K562 (cell line): Measurements from ENCODE around the gene NOD1. TPM values are rescaled to one million over a fixed set of nuclear protein-coding genes. Genes with fewer than 3 reads are reported as not detected.

ENCODE experiments used
- ATAC-seq: fragments of 200-7000 bp; cut with Tn5 transposase; 3 replicates; pipeline ENCODE4 v1.9.1; 2020; ENCODE audit warnings: moderate library complexity
- BruUV-seq: library from RNA; stranded (reverse); fragments of 400-500 nt; replicated peaks from 2 replicates; lab custom pipeline; 2021; lab: Mats Ljungman, UMichigan
- CTCF ChIA-PET: fragments of 300-600 bp; formaldehyde crosslinking; extraction: SDS; loops from one replicate; lab custom pipeline; 2021; ENCODE audit warnings: low intra/inter-chr PET ratio; lab: Yijun Ruan, JAX
- POLR2A ChIA-PET: fragments of 300-600, 350-650 bp; sonication (Branson Sonifier 250); formaldehyde crosslinking; extraction: SDS; loops from one replicate; lab custom pipeline; 2021; ENCODE audit warnings: antibody characterized with exemption, inconsistent platforms; lab: Yijun Ruan, JAX
- DNase-seq, 4 experiments: peaks; one replicate each; pipeline versions ENCODE4 v3.0.0 to v3.0.0-alpha.2; 2011 to 2018; ENCODE audit warnings: low spot score in 3 of 4, mixed read lengths in 3 of 4; ENCODE audit errors: extremely low read depth in 1 of 4
- FAIRE-seq: peaks from 2 replicates; lab custom pipeline; 2011; peaks lifted over from hg19 to GRCh38; lab: Jason Lieb, UNC
- H2AFZ ChIP-seq: 2 replicates; pipeline ENCODE4 v1.6.0; 2011; ENCODE audit warnings: low read depth, low read length, control low read depth, inconsistent platforms
- H3K27ac ChIP-seq: fragments of 200-600 bp; 3 replicates; pipeline ENCODE4 v1.8.0; 2011; ENCODE audit warnings: low read depth, mild to moderate bottlenecking, control low read depth, inconsistent platforms, low read length, moderate library complexity, mixed read lengths; ENCODE audit errors: extremely low read depth
- H3K27me3 ChIP-seq, 2 experiments: fragments of 300-600 bp in 1 of 2; 2 replicates in 1 of 2; 3 replicates in 1 of 2; pipeline versions ENCODE4 v1.6.0 to v1.8.0; 2011; ENCODE audit warnings: inconsistent platforms in 2 of 2, low read length in 2 of 2, mild to moderate bottlenecking in 1 of 2, mixed read lengths in 1 of 2, moderate library complexity in 1 of 2; ENCODE audit not compliant: control insufficient read depth in 2 of 2, insufficient read depth in 2 of 2
- H3K36me3 ChIP-seq: fragments of 300-600 bp; 3 replicates; pipeline ENCODE4 v1.8.0; 2011; ENCODE audit warnings: mild to moderate bottlenecking, low read length, inconsistent platforms; ENCODE audit not compliant: control insufficient read depth, insufficient read depth
- H3K4me1 ChIP-seq, 2 experiments: fragments of 200-600 bp in 1 of 2; replicated peaks in 1 of 2; 2 replicates in 1 of 2; 3 replicates in 1 of 2; pipeline versions ENCODE4 v1.5.1 to v1.8.0; 2011; ENCODE audit warnings: inconsistent platforms in 2 of 2, low read length in 2 of 2, mild to moderate bottlenecking in 1 of 2, mixed read lengths in 1 of 2, moderate library complexity in 1 of 2; ENCODE audit not compliant: control insufficient read depth in 2 of 2, insufficient read depth in 2 of 2
- H3K4me2 ChIP-seq: 2 replicates; pipeline ENCODE4 v1.6.1; 2011; ENCODE audit warnings: low read length, control low read depth, inconsistent platforms, mixed read lengths; ENCODE audit not compliant: insufficient read depth
- H3K4me3 ChIP-seq: fragments of 200-600 bp; sonication (generic), shearing (Covaris generic); 2 replicates; pipeline ENCODE4 v1.5.1; 2016; ENCODE audit warnings: control low read depth, inconsistent platforms
- H3K79me2 ChIP-seq: fragments of 200-600 bp; 3 replicates; pipeline ENCODE4 v1.8.0; 2011; ENCODE audit warnings: low read length, inconsistent platforms; ENCODE audit not compliant: control insufficient read depth, insufficient read depth
- H3K9ac ChIP-seq, 2 experiments: 2 replicates each; pipeline versions ENCODE4 v1.6.0 to v1.6.1; 2011; ENCODE audit warnings: low read depth in 2 of 2, low read length in 2 of 2, control low read depth in 1 of 2, inconsistent platforms in 1 of 2, mild to moderate bottlenecking in 1 of 2, mixed read lengths in 1 of 2; ENCODE audit not compliant: insufficient read depth in 1 of 2
- H3K9me1 ChIP-seq: one replicate; pipeline ENCODE4 v1.6.0; 2011; ENCODE audit warnings: inconsistent platforms, mild to moderate bottlenecking, low read length, moderate library complexity; ENCODE audit not compliant: control insufficient read depth, insufficient read depth
- H3K9me3 ChIP-seq: replicated peaks from 2 replicates; pipeline ENCODE4 v1.5.1; 2011; ENCODE audit warnings: low read depth, low read length, inconsistent platforms; ENCODE audit not compliant: control insufficient read depth, insufficient read depth
- H4K20me1 ChIP-seq: replicated peaks from 2 replicates; pipeline ENCODE4 v1.6.1; 2011; ENCODE audit warnings: low read length, inconsistent platforms, mixed read lengths; ENCODE audit not compliant: control insufficient read depth, insufficient read depth
- CEBPB ChIP-seq: fragments of 450-650 bp; IDR thresholded peaks from 2 replicates; pipeline ENCODE4 v1.6.1; 2016; ENCODE audit warnings: missing genetic modification characterization, missing compliant biosample characterization
- DACH1 ChIP-seq: fragments of 450-650 bp; IDR thresholded peaks from 2 replicates; pipeline ENCODE4 v1.6.1; 2018; ENCODE audit not compliant: partially characterized antibody
- ELK3 ChIP-seq: fragments of 450-650 bp; formaldehyde crosslinking; IDR thresholded peaks from 2 replicates; pipeline ENCODE4 v1.4.0; 2020; ENCODE audit warnings: mild to moderate bottlenecking
- IRF2 ChIP-seq: sonication (generic); formaldehyde crosslinking; IDR thresholded peaks from 2 replicates; pipeline ENCODE4 v1.8.1; 2022; ENCODE audit warnings: mild to moderate bottlenecking, missing genetic modification reagents
- NCOA2 ChIP-seq, 2 experiments: fragments of 450-650 bp; IDR thresholded peaks; 2 replicates each; pipeline ENCODE4 v1.6.1; 2018; ENCODE audit warnings: mild to moderate bottlenecking in 2 of 2, moderate library complexity in 1 of 2; ENCODE audit not compliant: partially characterized antibody in 2 of 2
- PCBP1 ChIP-seq: fragments of 200-400 bp; formaldehyde crosslinking; IDR thresholded peaks from 2 replicates; pipeline ENCODE4 v1.6.1; 2018; ENCODE audit warnings: mild to moderate bottlenecking, low read depth, low read length; ENCODE audit not compliant: poor library complexity, severe bottlenecking
- SMAD4 ChIP-seq: fragments of 250-450 bp; sonication (Bioruptor Pico); conservative IDR thresholded peaks from 2 replicates; pipeline ENCODE4 v1.8.0; 2021; ENCODE audit warnings: inconsistent platforms, mild to moderate bottlenecking, moderate library complexity
- STAT5A ChIP-seq: IDR thresholded peaks from 2 replicates; pipeline ENCODE4 v1.6.1; 2012; ENCODE audit warnings: low read length, inconsistent platforms, borderline replicate concordance
- ZNF232 ChIP-seq: sonication (generic); formaldehyde crosslinking; IDR thresholded peaks from 2 replicates; pipeline ENCODE4 v1.8.0; 2022; ENCODE audit warnings: mild to moderate bottlenecking, missing genetic modification reagents
- ZNF398 ChIP-seq: fragments of 250-450 bp; sonication (Bioruptor Pico); IDR thresholded peaks from 2 replicates; pipeline ENCODE4 v1.8.0; 2021; ENCODE audit warnings: moderate library complexity, mild to moderate bottlenecking, inconsistent platforms
- WGBS: fragments of 100-300 bp; shearing (Covaris generic); methylation state at CpG from one replicate; pipeline ENCODE4 v1.1.6; 2016; ENCODE audit warnings: low coverage, mixed read lengths; ENCODE audit not compliant: insufficient coverage; ENCODE audit errors: missing lambda C conversion rate; 5-methylcytosine and 5-hydroxymethylcytosine counted together
- in situ Hi-C: fragments of 300-500 bp; cut with MboI; formaldehyde crosslinking; loops from 4 replicates; pipeline ENCODE4 v1.15.0; 2018; ENCODE audit warnings: inconsistent platforms, mixed read lengths
- intact Hi-C: fragments of 100-400 bp; cut with micrococcal nuclease; formaldehyde crosslinking; loops from 2 replicates; pipeline ENCODE4 v1.14.2; 2022
- polyA plus RNA-seq, 8 experiments: library from polyadenylated mRNA; depleted of rRNA in 4 of 8; stranded (reverse) in 5 of 8; unstranded in 3 of 8; fragments of >200 nt; fragmentation: Nextera tagmentation in 2 of 8; fragmentation: Illumina TruSeq in 1 of 8; extraction: Ambion mirVana in 2 of 8; extraction: Trizol in 1 of 8; gene quantifications; 2 replicates each; pipeline versions ENCODE4 v1.2.1 to v1.2.3, GENCODE V29; 2011 to 2014; ENCODE audit warnings: inconsistent platforms in 1 of 8, missing spikeins in 1 of 8
- total RNA-seq, 7 experiments: library from RNA; depleted of rRNA in 6 of 7; stranded (reverse); fragments of >200 nt in 6 of 7; fragmentation: Illumina TruSeq in 2 of 7; extraction: Trizol in 2 of 7; gene quantifications; 2 replicates each; pipeline versions ENCODE4 v1.2.1 to v1.2.3, GENCODE V29; 2011 to 2021; ENCODE audit warnings: low replicate concordance in 1 of 7

NOD1 gene
- total and polyA plus RNA-seq, 9 of the 15 experiments (the other 6 are each of a cell fraction or from before 2014, with no cell fraction given) = 0.34 to 7.1 (median 4.7) TPM

- H3K9me1 ChIP-seq = no peaks in the 10 kb centered on the region
- no peaks in the 10 kb centered on the region for H3K27me3 ChIP-seq
- intact Hi-C loops = loop anchor here (5.0 kb wide), 1 partner anchor 38 kb away; no protein-coding TSS in a partner anchor
- H3K9me3 ChIP-seq = no peaks in the 10 kb centered on the region
- peaks cover 10 to 11% of the 10 kb centered on the region in 2 experiments; a peak in 4 of 5 replicates for H3K4me1 ChIP-seq
- POLR2A ChIA-PET = interaction anchor here (0.5 to 1.4 kb wide), 3 partner anchors 13 to 160 kb away, joined by 4 to 6 read pairs (median 5); no protein-coding TSS in a partner anchor
- no peaks in the 10 kb centered on the region for H3K36me3 ChIP-seq
- BruUV-seq = no TSS peak
- CTCF ChIA-PET = no interaction called here
- H3K4me3 ChIP-seq = no peak overlapping the region
- H3K4me2 ChIP-seq = no peak overlapping the region
- no peak for TF ChIP-seq SMAD4 (CRISPR knock-in tag)
- no peak for TF ChIP-seq IRF2 (CRISPR knock-in tag)
- TF ChIP-seq PCBP1 = no peak
- TF ChIP-seq STAT5A = no peak
- TF ChIP-seq ELK3 (CRISPR knock-in tag) = no peak
- TF ChIP-seq DACH1 = no peak
- TF ChIP-seq ZNF398 (CRISPR knock-in tag) = no peak
- no peak for TF ChIP-seq ZNF232
- no peak for TF ChIP-seq CEBPB
- TF ChIP-seq NCOA2 (IDR thresholded peaks at IDR 0.05; ENCODE audit: partially characterized antibody in 2 of 2) = no peak
- TF ChIP-seq, all 486 proteins: peak for 0
- in situ Hi-C loops = no loop called here
- no peaks in the 10 kb centered on the region for H3K79me2 ChIP-seq
- DNase-seq = no peak
- H4K20me1 ChIP-seq = no peaks in the 10 kb centered on the region
- H2AFZ ChIP-seq = no peak overlapping the region
- no peak for ATAC-seq
- FAIRE-seq = no peak
- no peak overlapping the region for H3K9ac ChIP-seq
- WGBS = 59% methylated on average over 5 of the region's 5 CpGs
- H3K27ac ChIP-seq = no peak overlapping the region
These were observed 13.4 kb downstream of the NOD1 start for GRCh38 chr7:30465046-30465810.
